GM06990 (cell line): ENCODE data around the gene GOLT1A.

Experiments
- DNase-seq: peaks from one replicate; pipeline ENCODE4 v3.0.0-alpha.2; 2011; ENCODE audit not compliant: insufficient read length; ENCODE audit errors: extremely low read depth
- H3K27me3 ChIP-seq: replicated peaks from 2 replicates; pipeline ENCODE4 v1.6.0; 2011; ENCODE audit warnings: low read length; ENCODE audit not compliant: control insufficient read depth, insufficient read depth
- H3K36me3 ChIP-seq: 2 replicates; pipeline ENCODE4 v1.5.1; 2011; ENCODE audit warnings: low read length; ENCODE audit not compliant: control insufficient read depth, insufficient read depth
- H3K4me3 ChIP-seq: replicated peaks from 2 replicates; pipeline ENCODE4 v1.5.1; 2011; ENCODE audit warnings: low read depth, mild to moderate bottlenecking, control low read depth, low read length
- TF ChIP-seq, protein P1 (sequence below): IDR thresholded peaks from 2 replicates; pipeline ENCODE4 v1.5.1; 2011; ENCODE audit warnings: low read length, control low read depth, mild to moderate bottlenecking, inconsistent platforms; ENCODE audit not compliant: insufficient read depth, poor library complexity, severe bottlenecking

Gene GOLT1A

DNA sequence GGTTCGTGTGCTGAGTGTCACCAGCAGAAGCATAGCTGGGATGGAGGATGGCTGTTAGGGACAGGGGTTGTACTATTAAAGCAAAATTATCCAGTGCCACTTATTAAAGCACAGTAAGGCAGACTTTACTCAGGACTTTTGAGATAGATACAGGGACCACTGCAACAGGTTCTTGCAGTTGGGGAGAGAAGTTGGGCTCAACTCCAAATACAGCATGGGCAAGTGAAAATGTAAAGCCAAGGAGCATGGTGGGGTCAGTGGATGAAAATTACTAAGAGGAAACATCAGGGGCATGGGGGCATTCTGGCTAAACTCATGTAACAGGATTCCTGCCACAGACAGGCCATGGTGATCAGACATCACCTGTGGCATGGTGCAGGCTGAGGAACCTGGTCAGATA, 32.7 kb downstream of the GOLT1A start:
- TF ChIP-seq, protein P1, sequence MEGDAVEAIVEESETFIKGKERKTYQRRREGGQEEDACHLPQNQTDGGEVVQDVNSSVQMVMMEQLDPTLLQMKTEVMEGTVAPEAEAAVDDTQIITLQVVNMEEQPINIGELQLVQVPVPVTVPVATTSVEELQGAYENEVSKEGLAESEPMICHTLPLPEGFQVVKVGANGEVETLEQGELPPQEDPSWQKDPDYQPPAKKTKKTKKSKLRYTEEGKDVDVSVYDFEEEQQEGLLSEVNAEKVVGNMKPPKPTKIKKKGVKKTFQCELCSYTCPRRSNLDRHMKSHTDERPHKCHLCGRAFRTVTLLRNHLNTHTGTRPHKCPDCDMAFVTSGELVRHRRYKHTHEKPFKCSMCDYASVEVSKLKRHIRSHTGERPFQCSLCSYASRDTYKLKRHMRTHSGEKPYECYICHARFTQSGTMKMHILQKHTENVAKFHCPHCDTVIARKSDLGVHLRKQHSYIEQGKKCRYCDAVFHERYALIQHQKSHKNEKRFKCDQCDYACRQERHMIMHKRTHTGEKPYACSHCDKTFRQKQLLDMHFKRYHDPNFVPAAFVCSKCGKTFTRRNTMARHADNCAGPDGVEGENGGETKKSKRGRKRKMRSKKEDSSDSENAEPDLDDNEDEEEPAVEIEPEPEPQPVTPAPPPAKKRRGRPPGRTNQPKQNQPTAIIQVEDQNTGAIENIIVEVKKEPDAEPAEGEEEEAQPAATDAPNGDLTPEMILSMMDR = no peak
- DNase-seq = no peak
- Histone ChIP-seq H3K4me3 (no peak overlapping the region), H3K36me3 (no peaks in the 10 kb centered on the region), H3K27me3 (no peaks in the 10 kb centered on the region; the same call in 1 of the 2 replicates)

DNA sequence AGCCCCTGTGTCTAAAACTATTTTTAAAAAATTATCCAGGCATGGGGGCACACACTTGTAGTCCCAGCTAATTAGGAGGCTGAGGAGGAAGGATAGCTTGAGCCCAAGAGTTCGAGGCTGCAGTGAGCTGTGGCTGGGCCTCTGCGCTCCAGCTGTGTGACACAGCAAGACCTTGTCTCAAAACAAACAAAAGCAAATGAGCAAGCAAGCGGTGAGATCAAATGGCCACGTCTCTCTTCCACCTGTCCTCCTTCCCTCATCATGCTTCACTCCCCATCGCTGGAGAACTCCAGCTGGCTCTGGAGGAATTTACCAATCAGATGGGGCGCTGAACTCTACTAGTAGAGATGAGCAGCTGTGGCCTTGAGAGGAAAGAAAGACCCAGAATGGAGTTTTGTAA, 33.7 kb downstream of the GOLT1A start:
- no peaks in the 10 kb centered on the region; the same call in 1 of the 2 replicates for H3K27me3 ChIP-seq
- TF ChIP-seq, protein P1 = no peak
- no peaks in the 10 kb centered on the region for H3K36me3 ChIP-seq
- H3K4me3 ChIP-seq = no peak overlapping the region
- no peak for DNase-seq

DNA sequence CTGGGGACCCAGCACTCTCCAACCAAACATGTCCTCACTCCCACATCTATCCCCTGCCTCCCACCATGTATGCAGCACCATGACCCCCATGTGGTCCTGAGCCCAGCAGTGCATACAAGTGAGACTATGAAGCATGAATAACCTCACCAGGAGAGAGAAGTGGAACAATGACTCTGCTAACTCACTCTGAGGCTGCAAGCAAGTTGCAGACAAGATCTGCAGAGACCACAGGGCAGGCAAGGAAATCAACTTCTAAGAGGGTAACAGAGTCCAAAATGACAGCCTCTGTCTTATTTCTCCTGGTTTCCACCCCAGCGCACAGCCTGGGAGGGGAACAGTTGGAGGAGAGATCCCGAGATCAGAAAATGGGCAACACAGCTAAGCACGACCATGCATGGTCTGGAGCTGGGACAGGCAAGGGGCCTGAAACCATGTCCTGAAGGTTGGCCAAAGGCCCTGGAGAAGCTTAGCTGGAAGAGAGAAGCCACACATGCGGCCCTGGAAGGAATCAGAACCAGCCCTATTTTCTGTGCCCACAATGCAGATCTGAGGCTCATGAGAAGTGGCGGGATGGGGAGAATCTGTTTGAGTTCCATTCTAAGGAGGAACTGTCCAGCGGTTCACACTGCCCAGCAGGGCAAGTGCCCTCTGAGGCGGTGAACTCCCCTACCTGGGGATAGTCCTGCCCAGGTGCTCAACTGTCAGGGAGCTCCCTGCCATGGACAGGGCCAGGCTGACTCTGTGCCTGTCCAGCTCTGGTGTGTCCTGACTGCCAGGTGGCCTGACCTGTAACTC, 35.1 kb downstream of the GOLT1A start:
- no peak for DNase-seq
- Histone ChIP-seq H3K36me3 (no peaks in the 10 kb centered on the region), H3K4me3 (no peak overlapping the region), H3K27me3 (no peaks in the 10 kb centered on the region; the same call in 1 of the 2 replicates)
- TF ChIP-seq, protein P1 = no peak

DNA sequence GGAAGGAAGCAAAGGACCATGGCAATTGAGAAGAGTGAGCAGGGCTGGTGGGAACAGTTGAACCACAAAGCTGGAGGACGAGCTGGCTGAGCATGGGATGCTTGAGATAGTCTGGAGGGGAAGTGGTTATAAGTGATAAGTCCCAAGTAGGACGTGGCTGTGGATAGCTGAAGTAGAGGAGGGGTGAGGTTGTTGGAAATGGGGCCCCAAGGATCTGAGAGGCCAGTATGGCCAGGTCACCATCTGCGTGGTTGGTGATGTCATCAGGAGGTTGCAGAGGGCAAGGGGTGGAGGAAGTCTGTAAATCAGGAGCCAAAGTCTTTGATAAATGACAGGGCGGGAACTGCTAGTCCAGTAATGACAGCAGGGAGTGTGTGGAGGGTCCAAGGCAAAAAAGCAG, 36.7 kb downstream of the GOLT1A start:
- no peaks in the 10 kb centered on the region; the same call in 1 of the 2 replicates for H3K27me3 ChIP-seq
- TF ChIP-seq, protein P1 = no peak
- no peak for DNase-seq

DNA sequence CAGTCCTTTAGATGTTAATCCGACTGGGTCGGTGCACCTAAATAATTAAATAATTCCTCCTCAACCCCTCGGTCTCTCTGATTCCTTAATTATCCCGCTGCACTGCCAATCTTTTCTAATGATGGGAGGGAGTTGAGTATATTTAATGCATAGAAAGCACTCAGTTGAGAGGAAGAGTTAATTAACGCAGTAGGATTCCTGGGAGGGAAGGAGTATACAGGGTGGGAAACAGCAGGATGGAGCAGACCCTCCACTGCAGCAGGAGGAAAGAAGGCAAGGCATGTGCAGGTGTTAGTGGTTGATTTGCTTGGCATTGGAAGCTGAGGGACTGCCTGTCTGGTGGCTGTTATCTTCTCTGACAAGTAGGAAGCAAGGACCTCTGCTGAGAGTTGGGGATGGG, 37.7 kb downstream of the GOLT1A start:
- H3K36me3 ChIP-seq = no peaks in the 10 kb centered on the region
- H3K4me3 ChIP-seq = no peak overlapping the region
- TF ChIP-seq, protein P1 = no peak
- no peak for DNase-seq
- H3K27me3 ChIP-seq = no peaks in the 10 kb centered on the region; the same call in 1 of the 2 replicates

More for the DNA sequence above, 36.7 kb downstream of the GOLT1A start:
- H3K4me3 ChIP-seq = no peak overlapping the region
- no peaks in the 10 kb centered on the region for H3K36me3 ChIP-seq
